ENCODE data around the gene ATXN1. TPM values are rescaled to one million over a fixed set of nuclear protein-coding genes. Genes with fewer than 3 reads are reported as not detected.
"Not testable (repeated sequence)": the region's sequence is repeated elsewhere in the genome, so short reads cannot be mapped to it uniquely, and the experiment has no call there.

Gene ATXN1
- total RNA-seq, 1 experiment from 2014 or later, result 25.6 TPM

DNA sequence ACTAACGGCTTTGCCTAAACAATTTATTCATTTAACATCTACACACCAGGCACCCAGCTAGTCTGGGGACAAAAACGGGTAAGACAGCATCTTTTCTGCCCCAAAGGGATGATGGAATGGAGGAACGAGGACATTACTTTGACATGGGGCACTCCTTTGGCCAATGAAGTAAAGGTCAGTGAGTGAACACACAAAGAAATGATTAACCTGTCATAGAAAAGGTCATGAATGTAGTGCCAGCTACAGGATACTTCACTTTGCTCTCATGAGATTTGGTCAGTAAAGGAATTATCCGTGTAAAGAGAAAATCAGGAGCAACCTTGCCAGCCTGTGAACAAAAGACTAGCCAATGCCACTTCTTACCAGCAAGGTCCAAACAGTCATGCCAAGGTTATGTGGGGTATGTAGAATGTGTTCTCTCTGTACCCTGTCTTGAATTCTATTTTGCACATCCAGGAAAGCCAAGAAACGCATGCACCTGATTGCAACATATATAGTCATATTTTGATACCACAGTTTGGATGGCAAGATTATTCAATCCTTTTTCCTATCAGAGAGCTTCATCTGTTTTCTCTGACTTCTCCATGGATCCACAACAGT lies 377.6 kb downstream of the ATXN1 start:
- Histone ChIP-seq H3K36me3 (ENCODE audit: insufficient read depth, low read length, poor library complexity, severe bottlenecking) (no peaks in the 10 kb centered on the region), H3K9me3 (ENCODE audit: low read depth, low read length, poor library complexity, severe bottlenecking) (no peaks in the 10 kb centered on the region), H3K27me3 (replicated peaks; ENCODE audit: insufficient read depth, low read depth, low read length, poor library complexity) (no peaks in the 10 kb centered on the region), H3K27ac (ENCODE audit: low read depth, low read length, poor library complexity, severe bottlenecking) (no peak overlapping the region), H3K4me3 (ENCODE audit: low read depth, low read length, poor library complexity, severe bottlenecking) (no peak overlapping the region), H3K4me1 (ENCODE audit: insufficient read depth, low read length, poor library complexity, severe bottlenecking) (peaks cover 4% of the 10 kb centered on the region)
- POLR2A ChIA-PET (ENCODE audit: low non-redundant PET), result no interaction called here
- TF ChIP-seq CTCF (conservative IDR thresholded peaks at IDR 0.05; ENCODE audit: low read depth, low read length), result no peak
- TF ChIP-seq EZH2 (IDR thresholded peaks at IDR 0.05; ENCODE audit: borderline replicate concordance, low read depth, low read length, poor library complexity, severe bottlenecking), result no peak
- intact Hi-C loops (cut with micrococcal nuclease; ENCODE audit: unreplicated experiment), result no loop called here
- no peak for DNase-seq (ENCODE audit: low spot score)
- CTCF ChIA-PET, result no interaction called here
- no TSS peak for BruUV-seq (replicated peaks)

GRCh38 chr6:16381968-16382367 lies 379.3 kb downstream of the ATXN1 start:
- H3K9me3 ChIP-seq (ENCODE audit: low read depth, low read length, poor library complexity, severe bottlenecking); H3K27ac ChIP-seq (ENCODE audit: low read depth, low read length, poor library complexity, severe bottlenecking); H3K4me1 ChIP-seq (ENCODE audit: insufficient read depth, low read length, poor library complexity, severe bottlenecking); DNase-seq (ENCODE audit: low spot score); H3K27me3 ChIP-seq (replicated peaks; ENCODE audit: insufficient read depth, low read depth, low read length, poor library complexity); POLR2A ChIA-PET (ENCODE audit: low non-redundant PET); H3K4me3 ChIP-seq (ENCODE audit: low read depth, low read length, poor library complexity, severe bottlenecking); BruUV-seq (replicated peaks); intact Hi-C loops (cut with micrococcal nuclease; ENCODE audit: unreplicated experiment); H3K36me3 ChIP-seq (ENCODE audit: insufficient read depth, low read length, poor library complexity, severe bottlenecking); CTCF ChIA-PET: not testable (repeated sequence)

- Histone ChIP-seq H3K4me1 (ENCODE audit: insufficient read depth, low read length, poor library complexity, severe bottlenecking) (peaks cover 7% of the 10 kb centered on the region), H3K4me3 (ENCODE audit: low read depth, low read length, poor library complexity, severe bottlenecking) (no peak overlapping the region), H3K36me3 (ENCODE audit: insufficient read depth, low read length, poor library complexity, severe bottlenecking) (no peaks in the 10 kb centered on the region), H3K27me3 (replicated peaks; ENCODE audit: insufficient read depth, low read depth, low read length, poor library complexity) (no peaks in the 10 kb centered on the region), H3K9me3 (ENCODE audit: low read depth, low read length, poor library complexity, severe bottlenecking) (no peaks in the 10 kb centered on the region), H3K27ac (ENCODE audit: low read depth, low read length, poor library complexity, severe bottlenecking) (no peak overlapping the region)
- no peak for DNase-seq (ENCODE audit: low spot score)
- no TSS peak for BruUV-seq (replicated peaks)
- TF ChIP-seq EZH2 (IDR thresholded peaks at IDR 0.05; ENCODE audit: borderline replicate concordance, low read depth, low read length, poor library complexity, severe bottlenecking) (no peak), CTCF (conservative IDR thresholded peaks at IDR 0.05; ENCODE audit: low read depth, low read length) (no peak)
- ChIA-PET POLR2A (ENCODE audit: low non-redundant PET) (no interaction called here), CTCF (no interaction called here)
- intact Hi-C loops (cut with micrococcal nuclease; ENCODE audit: unreplicated experiment), result no loop called here
Observed at GRCh38 chr6:16380220-16380809, 380.9 kb downstream of the ATXN1 start.

GRCh38 chr6:16378360-16378759 lies 382.9 kb downstream of the ATXN1 start:
- POLR2A ChIA-PET (ENCODE audit: low non-redundant PET); H3K36me3 ChIP-seq (ENCODE audit: insufficient read depth, low read length, poor library complexity, severe bottlenecking); DNase-seq (ENCODE audit: low spot score); intact Hi-C loops (cut with micrococcal nuclease; ENCODE audit: unreplicated experiment); CTCF ChIA-PET; H3K4me3 ChIP-seq (ENCODE audit: low read depth, low read length, poor library complexity, severe bottlenecking); H3K27me3 ChIP-seq (replicated peaks; ENCODE audit: insufficient read depth, low read depth, low read length, poor library complexity); H3K27ac ChIP-seq (ENCODE audit: low read depth, low read length, poor library complexity, severe bottlenecking); BruUV-seq (replicated peaks); H3K9me3 ChIP-seq (ENCODE audit: low read depth, low read length, poor library complexity, severe bottlenecking): not testable (repeated sequence)
- peaks cover 11% of the 10 kb centered on the region for H3K4me1 ChIP-seq (ENCODE audit: insufficient read depth, low read length, poor library complexity, severe bottlenecking)
